HEK293 (cell line): Measurements from ENCODE around the gene ZNF860.

ENCODE experiments used
- CTCF ChIA-PET: fragments of 350-600 bp; formaldehyde crosslinking; extraction: SDS; loops from one replicate; lab custom pipeline; 2021; ENCODE audit warnings: antibody characterized with exemption; lab: Yijun Ruan, JAX
- POLR2A ChIA-PET: fragments of 300-600 bp; formaldehyde crosslinking; extraction: SDS; loops from one replicate; lab custom pipeline; 2020; ENCODE audit warnings: antibody characterized with exemption, inconsistent platforms; lab: Yijun Ruan, JAX
- H3K27ac ChIP-seq: fragments of 200-500 bp; sonication (Bioruptor generic); 2 replicates; pipeline ENCODE4 v1.5.1; 2014; ENCODE audit warnings: low read depth, low read length, control low read depth, inconsistent platforms; ENCODE audit errors: extremely low read depth
- H3K36me3 ChIP-seq, 2 experiments: fragments of 200-500 bp in 1 of 2; sonication (Bioruptor generic) in 1 of 2; 1 replicate in 1 of 2; 2 replicates in 1 of 2; pipeline ENCODE4 v1.5.1; 2014 to 2017; ENCODE audit warnings: inconsistent platforms in 2 of 2, low read length in 2 of 2; ENCODE audit not compliant: control insufficient read depth in 2 of 2, insufficient read depth in 1 of 2
- H3K4me1 ChIP-seq: fragments of 200-500 bp; sonication (Bioruptor generic); 2 replicates; pipeline ENCODE4 v1.5.1; 2014; ENCODE audit warnings: mild to moderate bottlenecking, low read length, inconsistent platforms; ENCODE audit not compliant: control insufficient read depth, insufficient read depth
- H3K4me3 ChIP-seq: 2 replicates; pipeline ENCODE4 v1.5.1; 2011; ENCODE audit warnings: low read depth, mild to moderate bottlenecking, control low read depth, low read length, moderate library complexity
- H3K9me3 ChIP-seq: fragments of 200-500 bp; sonication (Bioruptor generic); 2 replicates; pipeline ENCODE4 v1.5.1; 2014; ENCODE audit warnings: low read depth, low read length, inconsistent platforms; ENCODE audit not compliant: control insufficient read depth, insufficient read depth
- KLF8 ChIP-seq: fragments of 450-650 bp; formaldehyde crosslinking; IDR thresholded peaks from 2 replicates; pipeline ENCODE4 v1.5.1; 2016; ENCODE audit warnings: missing biosample characterization, missing genetic modification characterization
- MEIS1 ChIP-seq: sonication (generic); formaldehyde crosslinking; IDR thresholded peaks from 2 replicates; pipeline ENCODE4 v1.8.1; 2022; ENCODE audit warnings: missing genetic modification reagents, mild to moderate bottlenecking, borderline replicate concordance
- OSR2 ChIP-seq: fragments of 450-650 bp; formaldehyde crosslinking; IDR thresholded peaks from 2 replicates; pipeline ENCODE4 v1.5.1; 2016; ENCODE audit warnings: missing biosample characterization, missing genetic modification characterization
- ZBTB1 ChIP-seq: fragments of 450-650 bp; formaldehyde crosslinking; IDR thresholded peaks from 2 replicates; pipeline ENCODE4 v1.5.1; 2016; ENCODE audit warnings: missing biosample characterization, missing genetic modification characterization
- ZBTB17 ChIP-seq: fragments of 450-650 bp; formaldehyde crosslinking; IDR thresholded peaks from 2 replicates; pipeline ENCODE4 v1.5.1; 2016; ENCODE audit warnings: missing biosample characterization, missing genetic modification characterization
- ZBTB48 ChIP-seq: fragments of 450-650 bp; formaldehyde crosslinking; IDR thresholded peaks from 2 replicates; pipeline ENCODE4 v1.5.1; 2016; ENCODE audit warnings: missing biosample characterization, missing genetic modification characterization
- ZBTB8A ChIP-seq: fragments of 450-650 bp; formaldehyde crosslinking; IDR thresholded peaks from 2 replicates; pipeline ENCODE4 v1.5.1; 2016; ENCODE audit warnings: missing biosample characterization, missing genetic modification characterization
- ZFP69B ChIP-seq: fragments of 450-650 bp; formaldehyde crosslinking; IDR thresholded peaks from 2 replicates; pipeline ENCODE4 v1.5.1; 2016; ENCODE audit warnings: missing biosample characterization, missing genetic modification characterization
- ZNF146 ChIP-seq: fragments of 450-650 bp; formaldehyde crosslinking; IDR thresholded peaks from 2 replicates; pipeline ENCODE4 v1.5.1; 2016; ENCODE audit warnings: missing biosample characterization, missing genetic modification characterization
- ZNF214 ChIP-seq: fragments of 450-650 bp; formaldehyde crosslinking; IDR thresholded peaks from 2 replicates; pipeline ENCODE4 v1.5.1; 2017; ENCODE audit warnings: missing biosample characterization, mild to moderate bottlenecking, missing genetic modification characterization, borderline replicate concordance
- ZNF354C ChIP-seq: fragments of 450-650 bp; formaldehyde crosslinking; IDR thresholded peaks from 2 replicates; pipeline ENCODE4 v1.5.1; 2016; ENCODE audit warnings: missing biosample characterization, missing genetic modification characterization, low read depth, borderline replicate concordance
- ZNF398 ChIP-seq: fragments of 450-650 bp; formaldehyde crosslinking; IDR thresholded peaks from 2 replicates; pipeline ENCODE4 v1.5.1; 2017; ENCODE audit warnings: missing biosample characterization, missing genetic modification characterization
- ZNF488 ChIP-seq: fragments of 450-650 bp; formaldehyde crosslinking; IDR thresholded peaks from 2 replicates; pipeline ENCODE4 v1.5.1; 2016; ENCODE audit warnings: missing biosample characterization, missing genetic modification characterization
- ZNF580 ChIP-seq: fragments of 450-650 bp; formaldehyde crosslinking; IDR thresholded peaks from 2 replicates; pipeline ENCODE4 v1.5.1; 2016; ENCODE audit warnings: missing biosample characterization, missing genetic modification characterization
- ZNF600 ChIP-seq: fragments of 450-650 bp; formaldehyde crosslinking; IDR thresholded peaks from 2 replicates; pipeline ENCODE4 v1.5.1; 2016; ENCODE audit warnings: missing biosample characterization, missing genetic modification characterization
- ZNF658 ChIP-seq: fragments of 450-650 bp; formaldehyde crosslinking; IDR thresholded peaks from 2 replicates; pipeline ENCODE4; 2016; ENCODE audit warnings: missing biosample characterization, missing genetic modification characterization
- ZNF677 ChIP-seq: fragments of 450-650 bp; IDR thresholded peaks from 2 replicates; pipeline ENCODE4 v1.5.0; 2018; ENCODE audit warnings: missing biosample characterization, mild to moderate bottlenecking, missing genetic modification characterization, moderate library complexity
- ZNF792 ChIP-seq: fragments of 450-650 bp; formaldehyde crosslinking; IDR thresholded peaks from 2 replicates; pipeline ENCODE4 v1.5.1; 2016; ENCODE audit warnings: missing biosample characterization, missing genetic modification characterization
- TF ChIP-seq, protein P1 (sequence below): fragments of 450-650 bp; formaldehyde crosslinking; IDR thresholded peaks from 2 replicates; pipeline ENCODE4 v1.5.1; 2017; ENCODE audit warnings: missing biosample characterization, missing genetic modification characterization
- TF ChIP-seq, protein P2 (sequence below): fragments of 450-650 bp; formaldehyde crosslinking; IDR thresholded peaks from 2 replicates; pipeline ENCODE4 v1.5.1; 2016; ENCODE audit warnings: missing biosample characterization, missing genetic modification characterization
- TF ChIP-seq, protein P3 (sequence below): fragments of 450-650 bp; formaldehyde crosslinking; IDR thresholded peaks from 2 replicates; pipeline ENCODE4 v1.5.1; 2016; ENCODE audit warnings: missing biosample characterization, missing genetic modification characterization
- TF ChIP-seq, protein P4 (sequence below): fragments of 450-650 bp; formaldehyde crosslinking; IDR thresholded peaks from 2 replicates; pipeline ENCODE4 v1.5.1; 2016; ENCODE audit warnings: missing biosample characterization, missing genetic modification characterization

Gene ZNF860

GRCh38 chr3:31945738-31946052 lies 35.9 kb upstream of the ZNF860 start (continued):
- no peak for TF ChIP-seq ZNF214 (tag by site-specific recombination)
- TF ChIP-seq ZBTB1 (tag by site-specific recombination): no peak
- TF ChIP-seq, all 188 proteins: peak for 0

DNA sequence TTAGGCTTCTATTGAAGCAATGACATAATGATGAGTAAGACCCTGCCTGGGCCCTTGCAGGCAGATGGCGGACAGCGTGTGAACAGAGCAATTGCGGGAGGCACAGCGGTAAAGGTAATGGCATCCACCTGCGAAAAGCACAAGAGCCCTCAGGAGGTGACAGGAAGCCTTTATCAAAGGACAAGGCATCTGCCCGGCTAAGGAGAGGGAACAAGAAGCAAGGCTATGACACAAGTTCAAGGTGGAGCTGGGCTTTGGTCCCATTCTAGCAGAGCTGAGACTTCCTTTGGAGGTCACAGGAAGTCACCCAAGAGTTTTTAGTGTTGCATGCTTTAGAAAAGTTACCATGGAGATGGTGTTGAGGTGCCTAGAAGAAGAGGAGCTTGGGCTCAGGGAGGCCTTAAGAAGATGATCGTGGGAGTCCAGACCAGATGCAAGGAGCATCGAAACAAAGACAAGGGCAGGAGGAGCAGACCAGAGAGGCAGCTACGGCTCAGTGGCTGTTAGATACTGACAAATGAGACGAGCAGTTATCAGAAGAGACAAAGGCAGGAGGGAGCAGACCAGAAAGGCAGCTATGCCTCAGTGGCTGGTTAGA lies 35.0 kb upstream of the ZNF860 start:
- TF ChIP-seq ZNF580 (tag by site-specific recombination) (no peak), MEIS1 (CRISPR knock-in tag) (no peak), ZBTB8A (tag by site-specific recombination) (no peak), ZBTB17 (tag by site-specific recombination) (no peak), KLF8 (tag by site-specific recombination) (no peak), ZNF677 (no peak), ZNF488 (tag by site-specific recombination) (no peak), ZNF658 (tag by site-specific recombination) (no peak), OSR2 (tag by site-specific recombination) (no peak), ZNF792 (tag by site-specific recombination) (no peak), ZNF354C (tag by site-specific recombination) (no peak)
- TF ChIP-seq, protein P1, sequence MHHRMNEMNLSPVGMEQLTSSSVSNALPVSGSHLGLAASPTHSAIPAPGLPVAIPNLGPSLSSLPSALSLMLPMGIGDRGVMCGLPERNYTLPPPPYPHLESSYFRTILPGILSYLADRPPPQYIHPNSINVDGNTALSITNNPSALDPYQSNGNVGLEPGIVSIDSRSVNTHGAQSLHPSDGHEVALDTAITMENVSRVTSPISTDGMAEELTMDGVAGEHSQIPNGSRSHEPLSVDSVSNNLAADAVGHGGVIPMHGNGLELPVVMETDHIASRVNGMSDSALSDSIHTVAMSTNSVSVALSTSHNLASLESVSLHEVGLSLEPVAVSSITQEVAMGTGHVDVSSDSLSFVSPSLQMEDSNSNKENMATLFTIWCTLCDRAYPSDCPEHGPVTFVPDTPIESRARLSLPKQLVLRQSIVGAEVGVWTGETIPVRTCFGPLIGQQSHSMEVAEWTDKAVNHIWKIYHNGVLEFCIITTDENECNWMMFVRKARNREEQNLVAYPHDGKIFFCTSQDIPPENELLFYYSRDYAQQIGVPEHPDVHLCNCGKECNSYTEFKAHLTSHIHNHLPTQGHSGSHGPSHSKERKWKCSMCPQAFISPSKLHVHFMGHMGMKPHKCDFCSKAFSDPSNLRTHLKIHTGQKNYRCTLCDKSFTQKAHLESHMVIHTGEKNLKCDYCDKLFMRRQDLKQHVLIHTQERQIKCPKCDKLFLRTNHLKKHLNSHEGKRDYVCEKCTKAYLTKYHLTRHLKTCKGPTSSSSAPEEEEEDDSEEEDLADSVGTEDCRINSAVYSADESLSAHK (tag by site-specific recombination): no peak
- TF ChIP-seq, protein P2, sequence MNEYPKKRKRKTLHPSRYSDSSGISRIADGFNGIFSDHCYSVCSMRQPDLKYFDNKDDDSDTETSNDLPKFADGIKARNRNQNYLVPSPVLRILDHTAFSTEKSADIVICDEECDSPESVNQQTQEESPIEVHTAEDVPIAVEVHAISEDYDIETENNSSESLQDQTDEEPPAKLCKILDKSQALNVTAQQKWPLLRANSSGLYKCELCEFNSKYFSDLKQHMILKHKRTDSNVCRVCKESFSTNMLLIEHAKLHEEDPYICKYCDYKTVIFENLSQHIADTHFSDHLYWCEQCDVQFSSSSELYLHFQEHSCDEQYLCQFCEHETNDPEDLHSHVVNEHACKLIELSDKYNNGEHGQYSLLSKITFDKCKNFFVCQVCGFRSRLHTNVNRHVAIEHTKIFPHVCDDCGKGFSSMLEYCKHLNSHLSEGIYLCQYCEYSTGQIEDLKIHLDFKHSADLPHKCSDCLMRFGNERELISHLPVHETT (tag by site-specific recombination): no peak
- TF ChIP-seq, protein P3, sequence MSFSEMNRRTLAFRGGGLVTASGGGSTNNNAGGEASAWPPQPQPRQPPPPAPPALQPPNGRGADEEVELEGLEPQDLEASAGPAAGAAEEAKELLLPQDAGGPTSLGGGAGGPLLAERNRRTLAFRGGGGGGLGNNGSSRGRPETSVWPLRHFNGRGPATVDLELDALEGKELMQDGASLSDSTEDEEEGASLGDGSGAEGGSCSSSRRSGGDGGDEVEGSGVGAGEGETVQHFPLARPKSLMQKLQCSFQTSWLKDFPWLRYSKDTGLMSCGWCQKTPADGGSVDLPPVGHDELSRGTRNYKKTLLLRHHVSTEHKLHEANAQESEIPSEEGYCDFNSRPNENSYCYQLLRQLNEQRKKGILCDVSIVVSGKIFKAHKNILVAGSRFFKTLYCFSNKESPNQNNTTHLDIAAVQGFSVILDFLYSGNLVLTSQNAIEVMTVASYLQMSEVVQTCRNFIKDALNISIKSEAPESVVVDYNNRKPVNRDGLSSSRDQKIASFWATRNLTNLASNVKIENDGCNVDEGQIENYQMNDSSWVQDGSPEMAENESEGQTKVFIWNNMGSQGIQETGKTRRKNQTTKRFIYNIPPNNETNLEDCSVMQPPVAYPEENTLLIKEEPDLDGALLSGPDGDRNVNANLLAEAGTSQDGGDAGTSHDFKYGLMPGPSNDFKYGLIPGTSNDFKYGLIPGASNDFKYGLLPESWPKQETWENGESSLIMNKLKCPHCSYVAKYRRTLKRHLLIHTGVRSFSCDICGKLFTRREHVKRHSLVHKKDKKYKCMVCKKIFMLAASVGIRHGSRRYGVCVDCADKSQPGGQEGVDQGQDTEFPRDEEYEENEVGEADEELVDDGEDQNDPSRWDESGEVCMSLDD (tag by site-specific recombination): no peak
- H3K27ac ChIP-seq: no peak overlapping the region
- POLR2A ChIA-PET: no interaction called here
- no peaks in the 10 kb centered on the region for H3K9me3 ChIP-seq
- CTCF ChIA-PET: no interaction called here
- no peak overlapping the region for H3K4me3 ChIP-seq
- no peaks in the 10 kb centered on the region for H3K36me3 ChIP-seq
- H3K4me1 ChIP-seq: no peaks in the 10 kb centered on the region

DNA sequence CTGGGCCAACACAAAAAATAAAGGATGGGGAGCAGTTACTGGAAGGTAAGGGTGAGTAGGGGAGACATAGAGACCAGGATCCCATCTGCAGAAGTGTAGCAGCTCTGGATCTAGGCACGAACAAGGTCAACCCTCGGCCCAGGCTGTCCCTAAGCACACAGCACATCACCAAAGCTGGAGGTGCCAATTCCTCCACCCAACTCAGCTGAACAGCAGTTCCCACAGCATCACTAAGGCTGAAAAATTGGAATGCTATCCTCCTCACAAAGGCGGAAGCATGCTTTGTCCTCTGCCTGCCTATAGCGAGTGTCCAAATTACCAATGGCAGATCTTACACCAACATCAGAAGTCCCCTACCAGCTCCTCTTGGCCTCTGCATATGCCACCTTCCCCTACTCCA lies 34.4 kb upstream of the ZNF860 start:
- Histone ChIP-seq H3K9me3 (no peaks in the 10 kb centered on the region), H3K27ac (no peak overlapping the region), H3K36me3 (no peaks in the 10 kb centered on the region), H3K4me1 (no peaks in the 10 kb centered on the region), H3K4me3 (no peak overlapping the region)
- ChIA-PET POLR2A (no interaction called here), CTCF (no interaction called here)
- TF ChIP-seq ZNF398 (tag by site-specific recombination) (no peak), ZBTB48 (tag by site-specific recombination) (no peak), ZNF600 (tag by site-specific recombination) (no peak), ZFP69B (no peak), ZNF146 (tag by site-specific recombination) (no peak)
- TF ChIP-seq, protein P4, sequence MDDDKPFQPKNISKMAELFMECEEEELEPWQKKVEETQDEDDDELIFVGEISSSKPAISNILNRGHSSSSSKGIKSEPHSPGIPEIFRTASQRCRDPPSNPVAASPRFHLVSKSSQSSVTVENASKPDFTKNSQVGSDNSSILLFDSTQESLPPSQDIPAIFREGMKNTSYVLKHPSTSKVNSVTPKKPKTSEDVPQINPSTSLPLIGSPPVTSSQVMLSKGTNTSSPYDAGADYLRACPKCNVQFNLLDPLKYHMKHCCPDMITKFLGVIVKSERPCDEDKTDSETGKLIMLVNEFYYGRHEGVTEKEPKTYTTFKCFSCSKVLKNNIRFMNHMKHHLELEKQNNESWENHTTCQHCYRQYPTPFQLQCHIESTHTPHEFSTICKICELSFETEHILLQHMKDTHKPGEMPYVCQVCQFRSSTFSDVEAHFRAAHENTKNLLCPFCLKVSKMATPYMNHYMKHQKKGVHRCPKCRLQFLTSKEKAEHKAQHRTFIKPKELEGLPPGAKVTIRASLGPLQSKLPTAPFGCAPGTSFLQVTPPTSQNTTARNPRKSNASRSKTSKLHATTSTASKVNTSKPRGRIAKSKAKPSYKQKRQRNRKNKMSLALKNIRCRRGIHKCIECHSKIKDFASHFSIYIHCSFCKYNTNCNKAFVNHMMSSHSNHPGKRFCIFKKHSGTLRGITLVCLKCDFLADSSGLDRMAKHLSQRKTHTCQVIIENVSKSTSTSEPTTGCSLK (tag by site-specific recombination): no peak
